HCT116 (cell line): Measurements from ENCODE around the gene NPEPL1. TPM values are rescaled to one million over a fixed set of nuclear protein-coding genes. Genes with fewer than 3 reads are reported as not detected.

Experiments used
- ATAC-seq: fragments of 200-7000 bp; cut with Tn5 transposase; 2 replicates; pipeline ENCODE4 v1.9.1; 2020; ENCODE audit warnings: mild to moderate bottlenecking, moderate library complexity
- BruUV-seq: library from RNA; stranded (reverse); fragments of 400-500 nt; replicated peaks from 2 replicates; lab custom pipeline; 2021; lab: Mats Ljungman, UMichigan
- CTCF ChIA-PET: fragments of 300-600 bp; sonication (Branson Sonifier 250); formaldehyde crosslinking; loops from one replicate; lab custom pipeline; 2021; ENCODE audit warnings: antibody characterized with exemption; lab: Charles Lee
- POLR2A ChIA-PET: fragments of 300-600, 350-600 bp; sonication (Branson Sonifier 250); formaldehyde crosslinking; loops from one replicate; lab custom pipeline; 2021; ENCODE audit warnings: antibody characterized with exemption; lab: Charles Lee
- RAD21 ChIA-PET, 2 experiments: fragments of 300-600 bp; sonication (Branson Sonifier 250); formaldehyde crosslinking; loops; one replicate each; lab custom pipeline; 2023; ENCODE audit warnings: low total read pairs in 2 of 2; ENCODE audit not compliant: uncharacterized antibody in 2 of 2, unreplicated experiment in 2 of 2, low non-redundant PET in 1 of 2; lab: Charles Lee
- DNase-seq: peaks from one replicate; pipeline ENCODE4 v3.0.0-alpha.2; 2010; ENCODE audit warnings: low read depth, low spot score
- H2AFZ ChIP-seq: fragments of 200-600 bp; shearing (Covaris generic), sonication (generic); 2 replicates; pipeline ENCODE4 v1.6.1; 2017; ENCODE audit warnings: low read depth, mixed run types, mixed read lengths, antibody characterized with exemption, low read length; ENCODE audit not compliant: poor library complexity, severe bottlenecking
- H3K27ac ChIP-seq: 2 replicates; pipeline ENCODE4 v1.5.1; 2012; ENCODE audit warnings: low read depth, low read length
- H3K27me3 ChIP-seq: fragments of 200-600 bp; sonication (generic); 2 replicates; pipeline ENCODE4 v1.6.1; 2016; ENCODE audit warnings: mixed run types, low read length, mixed read lengths; ENCODE audit not compliant: insufficient read depth
- H3K36me3 ChIP-seq, 2 experiments: fragments of 200-500 bp in 1 of 2; fragments of 200-600 bp in 1 of 2; sonication (Bioruptor generic) in 1 of 2; sonication (generic) in 1 of 2; 2 replicates each; pipeline versions ENCODE4 v1.5.1 to v1.6.1; 2014 to 2016; ENCODE audit warnings: low read length in 2 of 2, inconsistent platforms in 1 of 2, mixed read lengths in 1 of 2, mixed run types in 1 of 2; ENCODE audit not compliant: insufficient read depth in 2 of 2, control insufficient read depth in 1 of 2
- H3K4me1 ChIP-seq, 2 experiments: fragments of 200-600 bp in 1 of 2; sonication (generic) in 1 of 2; 2 replicates each; pipeline versions ENCODE4 v1.5.1 to v1.6.1; 2012 to 2017; ENCODE audit warnings: low read length in 2 of 2, inconsistent platforms in 1 of 2, mild to moderate bottlenecking in 1 of 2, mixed read lengths in 1 of 2, mixed run types in 1 of 2, moderate library complexity in 1 of 2; ENCODE audit not compliant: insufficient read depth in 2 of 2, control insufficient read depth in 1 of 2
- H3K4me2 ChIP-seq: fragments of 200-600 bp; sonication (generic); 2 replicates; pipeline ENCODE4 v1.6.1; 2017; ENCODE audit warnings: mixed run types, low read length, mixed read lengths
- H3K4me3 ChIP-seq, 2 experiments: fragments of 200-600 bp in 1 of 2; sonication (generic) in 1 of 2; replicated peaks in 1 of 2; 2 replicates each; pipeline ENCODE4 v1.5.1; 2011 to 2016; ENCODE audit warnings: low read length in 2 of 2, control low read depth in 1 of 2, low read depth in 1 of 2, mild to moderate bottlenecking in 1 of 2, mixed read lengths in 1 of 2, mixed run types in 1 of 2
- H3K79me2 ChIP-seq: fragments of 200-600 bp; sonication (generic); 2 replicates; pipeline ENCODE4 v1.6.1; 2017; ENCODE audit warnings: mild to moderate bottlenecking, mixed run types, low read length, moderate library complexity, mixed read lengths; ENCODE audit not compliant: insufficient read depth
- H3K9ac ChIP-seq: fragments of 200-600 bp; sonication (generic); 2 replicates; pipeline ENCODE4 v1.6.1; 2016; ENCODE audit warnings: low read length, mixed read lengths
- H3K9me2 ChIP-seq: fragments of 200-600 bp; sonication (generic), shearing (Covaris generic); 2 replicates; pipeline ENCODE4 v1.6.1; 2017; ENCODE audit warnings: mixed run types, mild to moderate bottlenecking, moderate library complexity; ENCODE audit not compliant: insufficient read depth
- H3K9me3 ChIP-seq, 2 experiments: fragments of 200-500 bp in 1 of 2; fragments of 200-600 bp in 1 of 2; sonication (Bioruptor generic) in 1 of 2; sonication (generic) in 1 of 2; 2 replicates each; pipeline ENCODE4 v1.6.1; 2014 to 2017; ENCODE audit warnings: low read length in 2 of 2, mixed read lengths in 2 of 2, inconsistent platforms in 1 of 2, low read depth in 1 of 2, mild to moderate bottlenecking in 1 of 2, mixed run types in 1 of 2, moderate library complexity in 1 of 2; ENCODE audit not compliant: control insufficient read depth in 1 of 2, insufficient read depth in 1 of 2
- H4K20me1 ChIP-seq: fragments of 200-600 bp; sonication (generic), shearing (Covaris generic); 2 replicates; pipeline ENCODE4 v1.6.1; 2017; ENCODE audit warnings: mixed run types, mild to moderate bottlenecking, moderate library complexity; ENCODE audit not compliant: insufficient read depth
- ATF3 ChIP-seq: IDR thresholded peaks from 2 replicates; pipeline ENCODE4 v1.6.1; 2012
- CBX3 ChIP-seq: IDR thresholded peaks from 2 replicates; pipeline ENCODE4 v1.6.1; 2012; ENCODE audit warnings: low read depth
- CEBPB ChIP-seq: IDR thresholded peaks from 2 replicates; pipeline ENCODE4 v1.6.1; 2012; ENCODE audit warnings: low read depth
- EGR1 ChIP-seq: IDR thresholded peaks from 2 replicates; pipeline ENCODE4 v1.6.1; 2012; ENCODE audit warnings: low read depth
- EZH2 ChIP-seq: fragments of 200-600 bp; sonication (generic); IDR thresholded peaks from 2 replicates; pipeline ENCODE4 v1.6.1; 2017; ENCODE audit warnings: antibody characterized with exemption, mixed run types
- EZH2phosphoT487 ChIP-seq: fragments of 200-600 bp; IDR thresholded peaks from 2 replicates; pipeline ENCODE4 v1.6.1; 2018; ENCODE audit warnings: antibody characterized with exemption, borderline replicate concordance
- FOSL1 ChIP-seq: IDR thresholded peaks from 2 replicates; pipeline ENCODE4 v1.6.1; 2012; ENCODE audit warnings: low read depth
- JUND ChIP-seq: IDR thresholded peaks from 2 replicates; pipeline ENCODE4 v1.6.1; 2012
- MAX ChIP-seq: IDR thresholded peaks from 2 replicates; pipeline ENCODE4 v1.6.1; 2012
- POLR2A ChIP-seq: IDR thresholded peaks from 2 replicates; pipeline ENCODE4 v1.7.0; 2011; ENCODE audit warnings: borderline replicate concordance; ENCODE audit not compliant: insufficient read depth, insufficient read length; ENCODE audit errors: extremely low read depth
- POLR2AphosphoS5 ChIP-seq: IDR thresholded peaks from 2 replicates; pipeline ENCODE4 v1.6.1; 2011; ENCODE audit warnings: mild to moderate bottlenecking, low read depth, low read length, moderate library complexity
- RAD21 ChIP-seq: IDR thresholded peaks from 2 replicates; pipeline ENCODE4 v1.6.1; 2012; ENCODE audit warnings: low read depth, mild to moderate bottlenecking
- REST ChIP-seq: IDR thresholded peaks from 2 replicates; pipeline ENCODE4 v1.6.1; 2012; ENCODE audit warnings: low read depth
- TCF7L2 ChIP-seq: IDR thresholded peaks from 2 replicates; pipeline ENCODE4 v1.7.0; 2011; ENCODE audit warnings: borderline replicate concordance, inconsistent platforms; ENCODE audit not compliant: insufficient read depth, insufficient read length; ENCODE audit errors: extremely low read depth
- YY1 ChIP-seq: IDR thresholded peaks from 2 replicates; pipeline ENCODE4 v1.6.1; 2011; ENCODE audit warnings: low read length, low read depth, moderate library complexity, mild to moderate bottlenecking; ENCODE audit not compliant: insufficient replicate concordance; ENCODE audit errors: extremely low read depth
- ZBTB33 ChIP-seq: IDR thresholded peaks from 2 replicates; pipeline ENCODE4 v1.6.1; 2011; ENCODE audit warnings: mild to moderate bottlenecking, low read length, moderate library complexity; ENCODE audit not compliant: insufficient replicate concordance; ENCODE audit errors: extremely low read depth
- ZFX ChIP-seq: fragments of 450-650 bp; IDR thresholded peaks from 2 replicates; pipeline ENCODE4 v1.6.1; 2017
- ZNF274 ChIP-seq: fragments of 200-500 bp; sonication (Bioruptor generic); IDR thresholded peaks from 2 replicates; pipeline ENCODE4 v1.6.1; 2014; ENCODE audit warnings: mild to moderate bottlenecking, low read depth, low read length, inconsistent platforms
- intact Hi-C: fragments of 100-400 bp; cut with micrococcal nuclease; formaldehyde crosslinking; loops from 2 replicates; pipeline ENCODE4 v1.10.0; 2022
- total RNA-seq: library from RNA; stranded (reverse); gene quantifications from one replicate; pipeline ENCODE4 v1.2.1, GENCODE V29; 2021; ENCODE audit not compliant: unreplicated experiment

NPEPL1 gene
- total RNA-seq, 1 experiment from 2014 or later, result 16.6 TPM

- peaks cover 7 to 16% of the 10 kb centered on the region in 2 experiments for H3K4me1 ChIP-seq
- TF ChIP-seq YY1, result no peak
- TF ChIP-seq ATF3, result no peak
- TF ChIP-seq TCF7L2, result no peak
- no peak for TF ChIP-seq CEBPB
- TF ChIP-seq EGR1, result no peak
- no peak for TF ChIP-seq FOSL1
- no peak for TF ChIP-seq ZNF274
- TF ChIP-seq CBX3, result no peak
- no peak for TF ChIP-seq RAD21
- no peak for TF ChIP-seq POLR2A
- TF ChIP-seq EZH2phosphoT487, result no peak
- TF ChIP-seq ZFX, result no peak
- no peak for TF ChIP-seq MAX
- no peak for TF ChIP-seq JUND
- no peak for TF ChIP-seq ZBTB33
- TF ChIP-seq EZH2, result no peak
- no peak for TF ChIP-seq POLR2AphosphoS5
- no peak for TF ChIP-seq REST
- TF ChIP-seq, all 23 proteins: peak for 0
- ATAC-seq (no peak), DNase-seq (no peak)
- POLR2A ChIA-PET, result no interaction called here
- H2AFZ ChIP-seq, result no peak overlapping the region
- no peaks in the 10 kb centered on the region for H3K36me3 ChIP-seq
- RAD21 ChIA-PET, result no interaction called here
- H3K9me2 ChIP-seq, result no peaks in the 10 kb centered on the region
- intact Hi-C loops, result no loop called here
- no peak overlapping the region for H3K4me3 ChIP-seq
- CTCF ChIA-PET, result no interaction called here
- H4K20me1 ChIP-seq, result no peaks in the 10 kb centered on the region
- no peak overlapping the region for H3K27ac ChIP-seq
- BruUV-seq, result no TSS peak
- H3K9ac ChIP-seq, result no peak overlapping the region
- H3K4me2 ChIP-seq, result no peak overlapping the region
- no peaks in the 10 kb centered on the region for H3K27me3 ChIP-seq
- H3K9me3 ChIP-seq, result no peaks in the 10 kb centered on the region
- H3K79me2 ChIP-seq, result no peaks in the 10 kb centered on the region
These were observed 3.3 kb downstream of the NPEPL1 start for GRCh38 chr20:58695895-58696375.
